OCI-LY3 (cell line): Measurements from ENCODE around the gene TMEM255B.

Experiments used
- H2AFZ ChIP-seq: fragments of 200-600, 300-600 bp; shearing (Covaris generic); 2 replicates; pipeline ENCODE4 v1.6.0; 2014; ENCODE audit warnings: antibody characterized with exemption, low read depth, low read length
- H3K27ac ChIP-seq: fragments of 200-600, 300-600 bp; sonication (generic); 2 replicates; pipeline ENCODE4 v1.5.1; 2014; ENCODE audit warnings: mild to moderate bottlenecking, low read length, moderate library complexity, mixed read lengths
- H3K27me3 ChIP-seq: fragments of 200-600, 300-600 bp; sonication (generic); 2 replicates; pipeline ENCODE4 v1.6.1; 2014; ENCODE audit warnings: low read depth, low read length, mixed read lengths
- H3K36me3 ChIP-seq: fragments of 200-600, 300-600 bp; sonication (generic); replicated peaks from 2 replicates; pipeline ENCODE3; 2014; ENCODE audit warnings: low read depth, low read length, mixed read lengths
- H3K4me1 ChIP-seq: fragments of 300-600, 200-600 bp; sonication (generic); 2 replicates; pipeline ENCODE4 v1.6.1; 2014; ENCODE audit warnings: low read length, mixed read lengths
- H3K4me2 ChIP-seq: fragments of 200-600, 300-600 bp; sonication (generic); 2 replicates; pipeline ENCODE4 v1.6.1; 2014; ENCODE audit warnings: low read length, mixed read lengths
- H3K4me3 ChIP-seq: fragments of 300-600, 200-600 bp; sonication (generic); 2 replicates; pipeline ENCODE4 v1.5.1; 2014; ENCODE audit warnings: antibody characterized with exemption, mild to moderate bottlenecking, low read length, moderate library complexity
- H3K79me2 ChIP-seq: fragments of 300-600, 200-600 bp; shearing (Covaris generic); 2 replicates; pipeline ENCODE4 v1.6.1; 2014; ENCODE audit warnings: mild to moderate bottlenecking, low read length, mixed read lengths
- H3K9ac ChIP-seq: fragments of 300-600, 200-600 bp; shearing (Covaris generic); 2 replicates; pipeline ENCODE4 v1.6.0; 2014; ENCODE audit warnings: mild to moderate bottlenecking, low read length, moderate library complexity
- H3K9me3 ChIP-seq: fragments of 200-600, 300-600 bp; shearing (Covaris generic); 2 replicates; pipeline ENCODE4 v1.6.1; 2014; ENCODE audit warnings: low read length, mixed read lengths; ENCODE audit not compliant: insufficient read depth
- H4K20me1 ChIP-seq: fragments of 200-600, 300-600 bp; sonication (generic); 2 replicates; pipeline ENCODE4 v1.6.1; 2016; ENCODE audit warnings: low read length, mixed read lengths; ENCODE audit not compliant: insufficient read depth
- EZH2phosphoT487 ChIP-seq: fragments of 200-600 bp; shearing (Covaris generic); IDR thresholded peaks from 2 replicates; pipeline ENCODE4 v1.6.1; 2018; ENCODE audit warnings: antibody characterized with exemption, mixed run types, low read depth
- TF ChIP-seq, protein P1 (sequence below): fragments of 200-600, 300-600 bp; sonication (generic); IDR thresholded peaks from 2 replicates; pipeline ENCODE4 v1.5.1; 2014; ENCODE audit warnings: antibody characterized with exemption, low read length, low read depth

The TMEM255B gene

GRCh38 chr13:113806526-113806925, 47.5 kb downstream of the TMEM255B start:
- no peak overlapping the region for H2AFZ ChIP-seq
- no peaks in the 10 kb centered on the region for H3K4me1 ChIP-seq
- peaks cover 5% of the 10 kb centered on the region; the same call in 1 of the 2 replicates for H3K27me3 ChIP-seq
- no peaks in the 10 kb centered on the region for H3K79me2 ChIP-seq
- no peak overlapping the region for H3K4me2 ChIP-seq
- no peak for TF ChIP-seq EZH2phosphoT487
- TF ChIP-seq, protein P1, sequence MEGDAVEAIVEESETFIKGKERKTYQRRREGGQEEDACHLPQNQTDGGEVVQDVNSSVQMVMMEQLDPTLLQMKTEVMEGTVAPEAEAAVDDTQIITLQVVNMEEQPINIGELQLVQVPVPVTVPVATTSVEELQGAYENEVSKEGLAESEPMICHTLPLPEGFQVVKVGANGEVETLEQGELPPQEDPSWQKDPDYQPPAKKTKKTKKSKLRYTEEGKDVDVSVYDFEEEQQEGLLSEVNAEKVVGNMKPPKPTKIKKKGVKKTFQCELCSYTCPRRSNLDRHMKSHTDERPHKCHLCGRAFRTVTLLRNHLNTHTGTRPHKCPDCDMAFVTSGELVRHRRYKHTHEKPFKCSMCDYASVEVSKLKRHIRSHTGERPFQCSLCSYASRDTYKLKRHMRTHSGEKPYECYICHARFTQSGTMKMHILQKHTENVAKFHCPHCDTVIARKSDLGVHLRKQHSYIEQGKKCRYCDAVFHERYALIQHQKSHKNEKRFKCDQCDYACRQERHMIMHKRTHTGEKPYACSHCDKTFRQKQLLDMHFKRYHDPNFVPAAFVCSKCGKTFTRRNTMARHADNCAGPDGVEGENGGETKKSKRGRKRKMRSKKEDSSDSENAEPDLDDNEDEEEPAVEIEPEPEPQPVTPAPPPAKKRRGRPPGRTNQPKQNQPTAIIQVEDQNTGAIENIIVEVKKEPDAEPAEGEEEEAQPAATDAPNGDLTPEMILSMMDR: no peak
- H3K9ac ChIP-seq: no peak overlapping the region
- no peak overlapping the region for H3K4me3 ChIP-seq
- H3K9me3 ChIP-seq: peaks cover 14% of the 10 kb centered on the region; the same call in 1 of the 2 replicates
- no peaks in the 10 kb centered on the region for H3K36me3 ChIP-seq
- no peak overlapping the region for H3K27ac ChIP-seq
- no peaks in the 10 kb centered on the region for H4K20me1 ChIP-seq

DNA sequence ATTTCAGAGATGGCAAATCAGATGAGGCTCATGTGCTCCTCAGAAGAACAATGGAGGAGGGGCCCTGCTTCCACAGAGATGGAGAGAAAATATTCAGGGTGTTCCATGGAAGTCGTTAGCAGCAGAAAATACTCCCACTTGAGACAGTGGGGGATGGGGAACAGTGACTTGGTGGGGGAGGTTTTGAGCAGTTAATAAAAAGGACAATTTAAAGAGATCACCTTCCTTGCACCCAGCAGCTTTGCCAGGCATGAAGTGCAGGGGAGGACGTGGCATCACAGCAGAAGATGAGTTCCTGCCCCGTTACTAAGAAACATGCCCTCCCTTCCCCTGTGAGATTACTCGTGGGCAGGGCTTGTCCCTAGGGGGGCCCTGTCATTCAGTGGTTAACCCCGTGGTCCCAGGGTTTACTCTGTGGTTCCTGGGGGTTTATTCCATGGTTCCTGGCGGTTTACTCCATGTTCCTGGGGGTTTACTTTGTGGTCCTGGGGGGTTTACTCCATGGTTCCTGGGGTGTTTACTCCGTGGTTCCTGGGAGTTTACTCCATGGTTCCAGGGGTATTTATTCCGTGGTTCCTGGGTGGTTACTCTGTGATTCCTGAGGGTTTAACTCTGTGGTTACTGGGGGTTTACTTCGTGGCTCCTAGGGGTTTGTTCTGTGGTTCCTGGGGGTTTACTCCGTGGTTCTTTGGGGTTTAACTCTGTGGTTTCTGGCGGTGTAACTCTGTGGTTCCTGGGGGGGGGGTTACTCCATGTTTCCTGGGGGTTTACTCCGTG, 49.2 kb downstream of the TMEM255B start:
- H3K9ac ChIP-seq: no peak overlapping the region
- no peak overlapping the region for H3K27ac ChIP-seq
- H3K9me3 ChIP-seq: peaks cover 14% of the 10 kb centered on the region; the same call in 1 of the 2 replicates
- no peaks in the 10 kb centered on the region for H4K20me1 ChIP-seq
- H3K27me3 ChIP-seq: peaks cover 5% of the 10 kb centered on the region; the same call in 1 of the 2 replicates
- H3K4me3 ChIP-seq: no peak overlapping the region
- H3K36me3 ChIP-seq: no peaks in the 10 kb centered on the region
- H3K79me2 ChIP-seq: no peaks in the 10 kb centered on the region
- H3K4me2 ChIP-seq: no peak overlapping the region
- H2AFZ ChIP-seq: no peak overlapping the region
- no peak for TF ChIP-seq EZH2phosphoT487
- TF ChIP-seq, protein P1: no peak
- H3K4me1 ChIP-seq: no peaks in the 10 kb centered on the region

- Histone ChIP-seq H3K79me2 (0 out of 2 replicates have a peak, but pooled peaks cover under 1% of the 10 kb centered on the region), H3K9me3 (peaks cover 14% of the 10 kb centered on the region; the same call in 1 of the 2 replicates), H2AFZ (no peak overlapping the region), H3K27me3 (peaks cover 5% of the 10 kb centered on the region; the same call in 1 of the 2 replicates), H3K4me1 (peaks cover under 1% of the 10 kb centered on the region; the same call in 1 of the 2 replicates), H3K27ac (no peak overlapping the region), H3K4me3 (no peak overlapping the region), H3K4me2 (no peak overlapping the region), H4K20me1 (no peaks in the 10 kb centered on the region), H3K36me3 (no peaks in the 10 kb centered on the region), H3K9ac (no peak overlapping the region)
- TF ChIP-seq, protein P1: no peak
- no peak for TF ChIP-seq EZH2phosphoT487
Observed at GRCh38 chr13:113809934-113810333, 50.9 kb downstream of the TMEM255B start.

DNA sequence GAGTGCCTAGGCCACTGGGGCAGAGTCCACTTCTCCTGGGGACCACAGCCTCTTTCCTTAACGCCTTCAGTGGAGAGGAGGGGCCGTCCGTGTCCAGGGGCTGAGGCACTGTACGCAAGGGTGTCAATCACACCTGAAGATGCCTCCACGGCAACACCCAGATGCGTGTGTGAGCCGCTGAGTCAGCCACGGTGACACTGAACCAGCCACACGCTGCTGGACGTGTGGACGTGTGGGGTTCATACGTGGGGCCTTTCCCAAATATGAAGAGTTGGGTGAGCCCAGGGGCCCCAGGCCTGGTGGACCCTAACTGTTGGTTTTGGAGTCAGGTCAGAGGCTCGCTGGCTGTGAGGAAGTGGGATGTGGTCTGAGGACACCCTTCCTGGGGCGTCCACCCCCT, 51.6 kb downstream of the TMEM255B start:
- Histone ChIP-seq H3K27ac (no peak overlapping the region), H3K4me1 (peaks cover 4% of the 10 kb centered on the region; the same call in 1 of the 2 replicates), H3K9ac (no peak overlapping the region), H4K20me1 (no peaks in the 10 kb centered on the region), H3K27me3 (peaks cover 5% of the 10 kb centered on the region; the same call in 1 of the 2 replicates), H3K9me3 (peaks cover 14% of the 10 kb centered on the region; the same call in 1 of the 2 replicates), H3K79me2 (peaks cover 6% of the 10 kb centered on the region), H3K4me2 (no peak overlapping the region), H2AFZ (no peak overlapping the region), H3K4me3 (no peak overlapping the region), H3K36me3 (no peaks in the 10 kb centered on the region)
- TF ChIP-seq EZH2phosphoT487: no peak
- TF ChIP-seq, protein P1: no peak
